Body of pancreas (tissue), 4 donors: ENCODE data around the gene CCDC137.

Experiments used
- CTCF ChIP-seq, 7 experiments: fragments of 450-650 bp in 4 of 7; fragments of 200-600 bp in 3 of 7; sonication (generic) in 3 of 7; IDR thresholded peaks; one replicate each; pipeline ENCODE4 v1.5.1; 2016 to 2019; ENCODE audit warnings: antibody characterized with exemption in 7 of 7
- POLR2A ChIP-seq, 3 donors: fragments of 450-650 bp; IDR thresholded peaks; one replicate each; pipeline ENCODE4 v1.6.1; 2016; ENCODE audit warnings: antibody characterized with exemption in 3 of 3, mild to moderate bottlenecking in 2 of 3

- TF ChIP-seq CTCF (IDR thresholded peaks at IDR 0.05): no peak
- no peak for TF ChIP-seq POLR2A (IDR thresholded peaks at IDR 0.05)
Observed at GRCh38 chr17:81697261-81698044, 30.9 kb downstream of the CCDC137 start.
